NCI-H82 treated with DMSO at 0.1 percent for 48 hours (cell line): ENCODE results near the gene CMSS1.
A peak's percentile ranks its signal among the peaks of the same experiment; 100 is the strongest.

Experiments
- DNase-seq: peaks from one replicate; lab custom pipeline; 2025; ENCODE audit not compliant: unreplicated experiment; lab: John Stamatoyannopoulos, UW

CMSS1 gene

DNA sequence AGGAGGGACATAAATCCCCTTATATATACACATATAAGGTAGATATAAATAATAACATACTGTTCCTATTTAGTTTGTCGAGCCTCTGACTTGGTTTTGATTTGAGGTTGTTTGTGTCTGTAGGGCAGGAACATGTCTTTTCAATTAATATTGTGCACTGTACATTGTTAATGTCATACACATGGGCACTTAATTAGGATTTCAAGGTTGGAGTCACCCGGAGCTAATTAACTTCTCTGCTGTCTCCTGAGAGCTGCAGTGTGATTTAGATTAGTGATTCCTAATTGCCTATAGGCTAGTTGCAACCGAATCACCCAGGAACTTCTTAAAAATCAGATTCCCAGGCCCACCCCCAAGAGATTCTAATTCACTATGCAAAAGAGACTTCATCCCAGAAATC is 347.1 kb downstream of the CMSS1 start:
- DNase-seq = peak; percentile 65

DNA sequence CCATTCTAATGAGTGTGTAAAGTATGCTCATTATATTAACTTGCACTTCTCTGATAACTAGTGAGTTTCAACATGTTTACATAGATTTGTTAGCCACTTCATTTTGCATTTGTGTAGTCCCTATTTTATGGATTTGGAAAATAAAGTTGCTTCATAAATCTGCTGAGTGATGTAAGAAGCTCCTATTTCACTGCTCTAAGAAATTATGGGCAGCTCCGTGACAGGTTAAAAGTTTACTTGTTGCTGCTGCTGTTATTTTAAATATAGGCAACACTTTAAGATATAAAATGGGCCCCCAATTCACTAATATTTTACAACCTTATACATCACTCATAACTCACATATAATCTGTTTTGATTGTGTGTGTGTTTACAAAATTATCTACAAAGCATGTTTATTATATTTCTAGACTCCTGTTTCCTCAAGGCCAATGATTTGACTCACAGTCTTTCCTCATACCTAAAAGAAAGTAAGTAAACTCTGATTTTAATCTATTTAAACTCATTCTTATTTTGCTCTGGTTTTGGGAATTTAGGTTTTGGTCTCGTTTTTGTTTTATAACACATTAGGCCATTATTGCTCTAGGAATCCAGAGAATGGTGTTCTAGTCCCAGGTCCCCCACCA is 348.4 kb downstream of the CMSS1 start:
- DNase-seq = no peak

DNA sequence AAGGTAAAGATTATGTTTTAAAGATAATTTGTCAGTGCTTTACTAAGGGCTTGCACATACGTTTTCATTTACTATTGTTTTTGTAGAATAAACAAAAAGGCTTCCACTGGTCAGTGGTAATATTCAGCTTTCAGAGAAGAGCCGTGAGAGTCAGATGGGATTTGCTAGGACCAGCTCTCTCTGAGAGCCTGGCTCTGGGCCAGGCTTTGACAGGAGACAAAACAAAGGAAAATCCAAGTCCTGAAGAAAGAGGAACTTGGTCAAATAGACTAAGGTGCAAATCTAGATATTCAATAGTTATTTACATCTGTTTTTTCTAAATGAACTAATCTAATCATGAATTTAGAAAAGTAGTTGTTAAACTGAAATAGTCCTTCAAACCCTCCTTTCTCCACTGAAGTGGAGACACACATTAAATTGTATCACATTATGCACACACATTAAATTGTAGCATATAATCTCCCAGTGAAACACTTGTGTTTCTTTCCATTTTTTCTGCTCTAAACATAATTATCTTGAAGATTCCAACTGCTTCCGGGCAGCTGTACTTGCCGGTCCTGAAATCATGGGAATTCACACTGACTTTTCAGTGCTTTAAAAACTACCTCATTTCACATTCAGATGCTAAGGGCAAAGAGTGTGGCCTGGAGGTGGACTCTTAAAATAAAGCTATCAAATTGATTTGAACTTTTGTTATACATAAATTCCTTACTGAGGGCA is 351.7 kb downstream of the CMSS1 start:
- DNase-seq = peak; percentile 16

DNA sequence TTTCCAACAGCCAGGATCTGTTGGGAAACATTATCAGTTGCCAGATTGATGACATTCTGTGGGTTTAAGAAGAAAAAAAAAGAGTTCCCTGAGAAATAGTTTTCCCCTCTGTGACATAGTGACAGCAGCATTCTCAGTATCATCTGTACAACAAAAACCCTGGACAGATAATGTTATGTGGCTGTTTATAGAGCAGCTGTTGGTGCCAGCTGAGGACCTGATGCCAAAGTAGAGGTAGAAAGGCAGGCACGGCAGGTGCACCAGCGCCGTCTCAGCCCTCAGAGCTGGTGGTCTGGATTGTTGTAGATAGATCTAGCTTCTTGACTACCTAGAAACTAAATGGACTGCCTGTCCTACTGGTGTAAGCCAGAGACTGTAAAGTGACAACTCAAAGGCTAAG is 352.8 kb downstream of the CMSS1 start:
- no peak for DNase-seq

DNA sequence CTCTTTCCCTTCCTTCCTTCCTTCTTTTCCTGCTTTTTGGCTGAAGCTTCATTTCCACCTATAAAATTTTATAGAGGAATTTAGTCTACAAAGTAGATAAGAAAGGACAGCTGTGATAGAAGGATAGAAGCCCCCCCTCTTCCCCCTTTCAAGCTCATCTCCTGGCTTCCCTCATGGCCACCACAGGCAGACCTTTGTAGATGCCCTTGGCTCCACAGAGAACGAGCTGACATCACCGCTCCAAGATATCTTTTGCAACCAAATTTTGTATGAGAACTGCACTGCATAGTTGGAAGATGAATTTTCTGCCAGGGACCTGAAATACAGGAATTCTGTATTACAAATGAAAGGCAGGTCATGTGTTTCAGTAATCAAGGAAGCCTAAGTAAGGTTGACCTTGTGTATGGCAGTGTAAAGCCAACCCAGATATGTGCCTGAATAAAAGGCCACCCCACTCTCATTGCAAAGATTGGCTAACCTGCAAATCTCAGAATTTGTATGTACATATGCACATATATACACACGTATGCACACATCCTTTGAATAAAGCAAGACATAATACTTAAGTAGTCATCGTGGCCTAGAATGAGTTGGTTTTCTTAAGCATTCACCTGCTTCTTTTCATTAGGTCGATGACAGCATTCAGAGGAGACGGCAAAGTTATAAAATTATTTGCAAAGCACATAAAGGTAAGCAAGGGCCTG is 353.7 kb downstream of the CMSS1 start:
- no peak for DNase-seq

DNA sequence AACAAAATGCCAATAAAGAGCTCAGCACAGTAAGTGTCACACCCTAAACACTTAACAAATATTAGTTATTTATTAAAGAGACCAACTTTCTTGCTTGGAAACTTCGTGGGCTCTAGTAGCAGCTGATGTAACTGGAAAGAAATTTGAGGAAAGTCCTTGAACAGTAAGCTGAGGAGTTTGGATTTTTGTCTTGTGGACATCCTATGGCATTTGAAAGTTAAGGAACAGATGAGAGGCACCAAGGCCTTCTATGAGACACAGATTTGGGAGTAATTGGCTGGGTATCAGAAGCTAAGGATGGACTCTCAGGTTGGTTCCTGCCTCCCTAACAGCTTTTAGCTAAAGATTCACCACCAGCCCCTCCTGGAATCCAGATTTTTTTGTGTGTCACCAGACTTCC is 356.3 kb downstream of the CMSS1 start:
- DNase-seq = no peak

DNA sequence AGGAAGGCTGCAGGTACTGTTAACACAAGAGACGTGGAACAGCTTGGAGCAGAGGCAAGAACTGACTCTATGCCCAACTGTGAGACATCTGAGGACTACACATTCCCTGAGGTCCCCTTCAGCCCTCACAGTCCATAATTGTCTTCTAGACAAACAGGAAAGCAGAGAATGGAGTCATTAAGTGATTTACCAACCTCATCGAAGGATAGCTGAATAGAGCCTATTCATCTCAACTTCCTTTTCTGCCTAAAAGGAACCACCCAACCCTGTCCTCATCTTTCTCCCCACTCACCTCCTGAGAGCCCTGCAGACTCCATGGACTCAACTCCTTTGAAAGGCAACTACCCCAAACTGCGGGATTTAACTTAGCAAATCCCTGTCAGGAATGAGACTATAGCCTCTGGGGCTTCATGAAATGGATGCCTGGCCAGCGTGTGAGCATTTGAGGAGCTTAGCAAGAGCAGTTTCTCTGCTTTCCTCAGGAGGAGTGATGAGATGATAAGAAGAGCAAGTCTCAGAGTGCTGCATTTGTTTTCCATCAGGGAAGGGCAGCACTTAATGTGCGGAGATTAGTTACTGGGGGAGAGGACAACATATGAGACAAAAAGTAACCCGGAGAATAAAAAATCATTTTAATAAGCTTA is 358.1 kb downstream of the CMSS1 start:
- DNase-seq = no peak

DNA sequence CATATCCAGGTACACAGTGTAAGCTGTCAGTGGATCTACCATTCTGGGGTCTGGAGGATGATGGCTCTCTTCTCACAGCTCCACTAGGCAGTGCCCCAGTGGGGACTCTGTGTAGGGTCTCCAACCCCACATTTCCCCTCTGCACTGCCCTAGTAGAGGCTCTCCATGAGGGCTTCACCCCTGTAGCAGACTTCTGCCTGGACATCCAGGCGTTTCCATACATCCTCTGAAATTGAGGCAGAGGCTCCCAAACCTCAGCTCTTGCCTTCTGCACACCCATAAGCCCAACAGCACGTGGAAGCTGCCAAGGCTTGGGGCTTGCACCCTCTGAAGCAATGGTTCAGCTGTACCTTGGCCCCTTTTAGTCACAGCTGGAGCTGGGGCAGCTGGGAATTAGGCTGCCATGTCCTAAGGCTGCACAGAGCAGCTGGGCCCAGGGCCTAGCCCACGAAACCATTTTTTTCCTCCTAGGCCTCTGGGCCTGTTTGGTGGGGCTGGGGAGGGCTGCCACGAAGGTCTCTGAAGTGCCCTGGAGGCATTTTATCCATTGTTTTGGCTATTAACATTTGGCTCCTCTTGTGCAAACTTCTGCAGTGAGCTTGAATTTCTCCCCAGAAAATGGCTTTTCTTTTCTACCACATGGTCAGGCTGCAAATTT is 362.2 kb downstream of the CMSS1 start:
- DNase-seq = no peak

DNA sequence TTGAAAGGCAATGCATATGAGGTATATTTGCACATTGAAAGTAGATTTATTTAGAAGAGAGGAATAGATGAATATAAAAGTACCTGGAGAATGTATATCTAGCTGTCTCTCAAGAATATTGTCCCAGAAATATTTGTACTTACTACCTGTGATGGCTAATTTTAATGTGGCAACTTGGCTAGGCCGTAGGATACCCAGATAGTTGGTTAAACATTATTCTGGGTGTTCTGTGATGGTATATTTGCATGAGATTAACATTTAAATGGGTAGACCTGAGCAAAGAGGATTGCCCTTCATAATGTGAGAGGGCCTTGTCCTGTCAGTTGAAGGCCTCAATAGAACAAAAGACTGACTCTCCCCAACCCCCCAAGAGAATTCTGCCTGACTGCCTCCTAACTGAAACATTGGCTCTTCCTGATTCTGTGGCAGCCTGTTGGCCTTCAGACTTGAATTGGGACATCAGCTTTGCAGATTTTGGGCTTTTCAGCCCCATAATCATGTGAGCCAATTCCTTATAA is 366.0 kb downstream of the CMSS1 start:
- no peak for DNase-seq

DNA sequence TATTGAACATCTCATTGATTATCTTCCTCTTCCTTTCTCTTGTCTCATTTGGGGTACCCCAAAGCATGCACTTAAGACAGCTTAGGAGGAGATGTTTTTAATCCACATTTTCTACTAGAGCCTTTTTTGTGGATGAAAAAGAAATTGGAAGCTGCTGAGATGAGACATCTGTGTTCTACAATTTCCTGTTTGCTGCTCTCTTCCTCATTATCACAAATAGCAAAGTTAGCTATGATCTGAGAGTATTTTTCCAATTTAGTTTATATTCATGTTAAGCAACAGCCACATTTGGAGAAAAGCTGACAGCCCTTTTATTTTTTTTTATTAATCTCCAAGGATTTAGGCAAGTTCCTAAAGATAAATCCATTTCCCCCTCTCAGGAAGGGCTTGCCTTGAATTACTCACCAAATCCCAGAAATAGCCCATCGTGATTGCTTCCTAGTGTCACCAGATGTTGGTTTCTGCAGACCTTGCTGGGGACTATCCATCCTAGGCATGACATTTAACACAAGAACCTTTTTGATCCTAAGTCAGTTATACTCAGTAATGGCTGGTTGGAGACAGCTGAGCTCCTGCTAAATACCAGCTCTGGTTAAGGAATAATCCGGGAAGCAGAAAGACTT is 367.4 kb downstream of the CMSS1 start:
- DNase-seq = peak; percentile 65

DNA sequence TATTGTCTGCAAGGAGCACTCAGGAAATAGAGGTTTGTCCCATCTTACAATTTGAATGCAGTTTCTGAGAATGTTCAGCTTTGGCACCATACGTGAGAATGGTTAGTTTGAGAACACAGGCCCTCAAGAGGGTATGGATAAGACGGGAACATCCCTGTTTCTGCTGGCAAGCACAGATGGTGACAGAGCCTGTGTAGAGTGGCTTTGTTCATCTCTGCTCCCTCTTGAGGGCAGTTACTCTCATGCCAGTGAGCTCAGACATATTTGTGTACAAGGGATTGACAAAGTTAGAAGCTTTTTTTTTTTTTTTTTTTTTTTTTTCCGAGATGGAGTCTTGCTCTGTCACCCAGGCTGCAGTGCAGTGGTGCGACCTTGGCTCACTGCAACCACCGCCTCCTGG is 368.2 kb downstream of the CMSS1 start:
- no peak for DNase-seq

DNA sequence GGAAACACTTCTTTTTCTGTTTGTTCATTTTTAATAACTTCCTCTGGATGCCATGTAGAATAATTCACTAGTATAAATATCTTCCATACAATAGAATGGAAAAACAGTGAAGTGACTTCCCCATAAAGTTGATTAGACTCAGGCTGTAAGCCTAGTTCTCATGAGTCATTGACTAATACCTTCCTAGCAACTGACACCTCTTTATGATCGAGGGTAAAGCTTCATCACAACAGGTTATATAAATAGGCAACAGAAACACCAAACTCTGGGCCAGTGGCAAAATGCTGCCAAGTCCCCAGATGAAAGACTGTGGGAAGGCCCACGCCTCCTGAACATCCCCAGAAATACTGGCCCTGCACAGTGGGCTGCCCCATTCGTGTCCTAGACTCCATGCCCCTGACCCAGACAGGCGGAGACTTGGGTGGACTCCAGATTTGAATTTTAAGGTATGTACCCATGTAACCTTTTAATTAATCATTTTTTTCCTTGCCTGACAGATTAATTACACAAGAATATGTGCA is 371.8 kb downstream of the CMSS1 start:
- DNase-seq = no peak

DNA sequence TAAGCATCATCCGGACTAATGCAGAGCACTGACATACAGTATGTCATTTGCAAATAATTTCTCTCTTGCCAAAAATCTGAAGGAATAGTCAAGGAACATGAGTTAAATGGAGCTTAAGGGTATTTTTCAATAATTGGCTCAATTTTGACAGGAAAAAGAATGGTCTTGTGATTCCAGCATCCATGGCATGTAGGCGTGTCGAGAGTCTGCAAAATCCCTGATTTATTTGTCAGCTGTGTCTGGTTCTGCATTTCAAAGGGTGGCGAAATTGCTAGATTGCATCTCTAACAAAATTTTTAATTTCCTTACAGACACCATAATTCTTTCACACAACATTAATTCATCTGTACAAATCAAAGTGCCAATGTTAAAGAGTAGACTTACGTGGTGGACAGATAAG is 377.7 kb downstream of the CMSS1 start:
- DNase-seq = no peak

DNA sequence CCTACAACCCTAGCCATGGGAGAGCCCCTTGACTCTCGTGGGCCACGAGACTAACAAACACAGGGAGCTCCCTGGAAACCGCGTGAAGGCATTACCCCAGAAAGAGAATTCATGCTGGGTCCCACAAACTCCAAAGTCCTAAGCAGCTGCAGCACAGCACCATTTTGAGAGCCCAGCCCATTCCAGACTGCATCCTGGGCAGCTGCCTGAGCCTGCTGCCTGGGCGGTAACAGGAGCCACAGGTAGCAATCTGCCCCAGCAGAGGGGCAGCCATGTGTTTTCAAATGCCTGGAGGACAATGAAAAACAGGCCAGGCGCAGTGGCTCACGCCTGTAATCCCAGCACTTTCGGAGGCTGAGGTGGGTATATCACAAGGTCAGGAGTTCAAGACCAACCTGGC is 380.2 kb downstream of the CMSS1 start:
- no peak for DNase-seq

DNA sequence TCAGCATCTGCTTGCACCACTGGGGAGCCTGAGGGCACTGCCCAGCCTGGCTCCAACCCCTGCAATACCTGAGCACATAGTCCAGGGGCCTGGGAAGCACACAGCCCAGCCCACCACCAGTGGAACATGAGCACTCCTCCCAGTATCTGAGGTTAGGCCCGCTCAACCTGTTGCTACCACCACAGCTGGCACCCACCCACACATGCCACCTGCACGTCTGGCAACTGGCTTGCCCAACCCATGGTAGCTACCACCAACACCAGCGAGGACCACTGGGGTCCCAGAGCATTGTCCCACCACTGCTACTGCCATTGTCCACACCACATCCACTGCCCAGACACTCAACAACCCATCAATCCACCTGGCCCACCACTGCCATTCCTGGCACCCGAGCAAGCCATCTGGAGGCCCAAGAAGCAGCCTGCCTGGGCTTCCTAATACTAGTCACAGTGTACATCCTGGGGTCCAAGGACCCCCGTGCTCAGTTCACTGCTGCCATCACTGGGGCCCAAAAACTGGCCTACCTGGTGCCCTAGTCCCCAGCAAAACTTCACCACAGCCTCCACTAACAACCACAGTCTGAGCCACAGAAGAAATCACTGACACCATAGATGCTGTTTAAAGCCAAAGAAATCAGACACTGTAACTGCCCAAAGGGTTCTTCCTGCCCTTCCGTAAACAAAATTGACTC is 381.1 kb downstream of the CMSS1 start:
- no peak for DNase-seq

DNA sequence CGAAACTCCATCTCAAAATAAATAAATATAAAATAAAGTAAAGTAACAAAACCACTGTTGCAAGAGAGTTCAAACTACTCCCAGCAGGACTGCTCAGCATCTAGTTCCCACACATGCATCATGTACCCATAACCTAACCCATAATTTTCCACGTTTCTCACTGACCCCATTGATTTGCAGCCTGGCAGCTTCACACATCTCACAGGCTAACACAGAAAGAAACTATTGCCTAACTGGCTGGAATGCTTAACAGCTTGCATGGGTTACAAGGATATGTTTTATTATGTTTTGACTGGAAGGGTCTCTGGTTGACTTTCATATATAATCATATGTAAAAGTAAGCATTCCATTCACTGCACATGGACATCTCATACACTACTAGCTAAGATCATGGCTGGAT is 387.5 kb downstream of the CMSS1 start:
- no peak for DNase-seq

DNA sequence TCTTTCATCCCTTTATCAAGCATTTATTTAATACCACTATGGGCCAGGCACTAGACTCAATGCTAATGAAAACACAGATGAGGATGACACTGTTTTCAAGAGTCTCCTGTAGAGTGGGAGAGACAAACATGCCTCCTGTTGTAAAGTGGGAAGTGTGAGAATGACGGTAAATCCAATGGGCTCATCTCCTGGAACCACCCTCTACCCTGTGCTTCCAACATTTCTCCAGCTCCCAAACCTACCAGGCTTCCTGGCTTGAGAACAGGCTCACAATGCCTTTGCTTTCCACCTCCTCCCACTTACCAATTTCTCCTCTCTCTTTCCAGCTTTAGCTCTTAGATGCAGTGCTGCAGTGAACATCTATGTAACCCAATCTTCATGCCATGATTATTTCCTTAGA is 389.0 kb downstream of the CMSS1 start:
- no peak for DNase-seq

DNA sequence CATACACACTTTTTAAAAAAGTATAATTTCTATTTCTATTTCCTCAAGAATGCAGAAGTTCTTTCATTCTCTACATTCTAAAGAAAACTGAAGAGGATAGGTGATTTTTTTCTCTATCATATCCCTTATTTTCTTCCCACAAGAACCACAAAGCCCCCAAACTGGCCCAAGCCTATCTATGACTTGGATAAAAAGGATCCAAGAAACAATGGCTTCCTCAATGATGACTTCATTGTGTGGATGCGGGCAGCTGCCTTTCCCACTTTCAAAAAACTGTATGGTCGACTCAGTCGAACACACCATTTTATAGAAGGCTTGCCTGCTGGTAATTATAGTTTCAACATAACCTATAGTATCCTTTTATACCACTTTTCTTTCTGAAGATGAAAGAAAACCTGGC is 390.2 kb downstream of the CMSS1 start:
- DNase-seq = no peak

DNA sequence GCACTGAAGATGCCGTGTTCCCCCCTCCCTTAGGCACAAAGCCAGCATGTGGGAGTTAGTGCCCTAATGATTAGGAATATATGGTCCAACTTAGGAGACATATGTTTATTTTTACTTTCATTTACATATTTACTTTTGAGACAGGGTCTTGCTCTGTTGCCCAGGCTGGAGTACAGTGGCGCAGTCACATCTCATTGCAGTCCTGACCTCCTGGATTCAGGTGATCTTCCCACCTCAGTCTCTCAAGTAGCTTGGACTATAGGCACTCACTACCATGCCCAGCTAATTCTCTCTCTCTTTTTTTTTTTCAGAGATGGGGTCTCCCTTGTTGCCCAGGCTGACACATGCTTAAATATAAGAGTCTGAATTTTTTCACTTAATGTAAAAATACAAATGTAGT is 391.5 kb downstream of the CMSS1 start:
- DNase-seq = no peak
